ENCODE data around the gene AKR1B15.
"Not testable (repeated sequence)": the region's sequence is repeated elsewhere in the genome, so short reads cannot be mapped to it uniquely, and the experiment has no call there.

The AKR1B15 gene

DNA sequence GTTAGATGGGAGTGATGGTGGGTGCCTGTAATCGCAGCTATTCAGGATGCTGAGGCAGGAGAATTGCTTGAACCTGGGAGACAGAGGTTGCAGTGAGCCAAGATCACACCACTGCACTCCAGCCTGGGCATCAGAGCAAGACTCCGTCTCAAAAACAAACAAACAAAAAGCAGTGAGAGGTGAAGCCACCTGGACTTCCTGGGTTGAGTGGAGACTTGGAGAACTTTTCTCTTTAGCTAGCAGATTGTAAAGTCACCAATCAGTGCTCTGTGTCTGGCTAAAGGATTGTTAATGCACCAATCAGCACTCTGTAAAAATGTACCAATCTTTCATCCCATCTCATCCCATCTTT, 14.5 kb downstream of the AKR1B15 start:
- not testable (repeated sequence) for DNase-seq (ENCODE audit: low read depth)

DNA sequence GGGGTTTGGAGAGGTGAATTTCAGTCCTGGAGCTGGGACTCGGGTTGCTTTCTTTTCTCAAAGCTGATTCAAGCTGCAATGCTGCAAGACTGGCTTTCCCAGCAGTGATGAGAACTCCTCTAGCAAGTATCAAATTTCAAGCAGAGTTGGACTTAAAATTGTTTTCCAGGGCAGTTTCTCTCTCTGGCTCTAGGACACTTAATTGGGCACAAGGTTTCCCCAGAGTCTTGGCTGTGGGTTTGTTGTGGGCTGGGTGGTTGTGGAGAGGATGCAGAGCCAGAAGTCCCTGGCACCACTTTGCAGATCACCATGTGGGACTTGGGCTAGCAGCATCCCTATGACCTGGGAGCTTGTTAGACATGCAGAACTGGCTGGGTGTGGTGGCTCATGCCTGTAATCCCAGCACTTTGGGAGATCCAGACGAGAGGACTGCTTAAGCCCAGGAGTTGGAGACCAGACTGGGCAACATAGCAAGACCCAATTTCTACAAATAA, 16.8 kb downstream of the AKR1B15 start:
- DNase-seq (ENCODE audit: low read depth) = no peak

DNA sequence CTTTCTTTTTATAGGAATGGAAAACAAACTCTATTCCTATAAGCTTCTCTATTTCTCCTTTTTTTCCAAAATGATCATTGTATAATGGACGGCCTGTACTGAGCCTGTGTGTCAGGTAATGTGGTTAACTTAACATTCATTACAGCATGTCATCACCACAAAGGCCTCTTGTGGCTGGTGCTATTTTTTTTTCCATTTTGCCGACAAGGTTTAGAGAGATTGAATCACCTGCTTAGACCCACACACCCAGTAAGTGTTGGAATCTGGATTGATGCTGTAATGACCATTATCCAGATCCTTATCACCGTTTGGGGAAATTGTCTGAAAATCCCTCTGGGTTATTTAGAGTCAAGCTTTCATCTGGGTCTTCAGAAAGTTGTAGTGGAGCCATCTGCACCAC, 18.5 kb downstream of the AKR1B15 start:
- no peak for DNase-seq (ENCODE audit: low read depth)

DNA sequence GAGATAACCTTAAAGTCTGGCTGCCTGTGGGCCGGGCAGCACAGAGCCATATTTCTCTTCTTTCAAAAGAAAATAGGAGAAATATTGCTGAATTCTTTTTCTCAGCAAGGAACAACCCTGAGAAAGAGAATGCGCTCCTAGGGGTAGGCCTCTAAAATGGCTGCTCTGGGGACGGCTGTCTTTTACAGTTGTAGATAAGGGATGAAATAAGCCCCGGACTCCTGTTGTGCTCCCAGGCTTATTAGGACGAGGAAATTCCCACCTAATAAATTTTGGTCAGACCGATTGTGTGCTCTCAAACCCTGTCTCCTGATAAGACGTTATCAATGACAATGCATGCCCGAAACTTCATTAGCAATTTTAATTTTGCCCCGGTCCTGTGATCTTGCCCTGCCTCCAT, 21.1 kb downstream of the AKR1B15 start:
- DNase-seq (ENCODE audit: low read depth) = not testable (repeated sequence)

DNA sequence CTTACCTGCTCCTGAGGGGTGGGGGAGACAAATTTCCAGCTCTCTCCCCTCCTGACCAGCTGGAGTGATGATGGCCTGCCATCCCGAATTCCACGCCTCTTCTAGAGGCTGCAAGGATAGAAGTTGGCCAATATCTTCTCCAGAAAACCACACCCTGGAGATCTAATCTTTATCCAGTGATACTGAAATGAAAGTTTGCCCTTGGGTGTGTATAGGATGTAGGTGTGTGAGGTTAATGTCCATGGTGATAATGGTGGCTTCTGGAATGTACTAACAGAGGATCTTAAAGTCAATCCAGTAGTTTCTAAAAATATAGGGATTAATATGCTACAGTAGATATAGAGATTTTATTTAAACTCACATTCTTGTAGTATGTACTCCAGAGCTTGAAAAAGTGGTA, 22.2 kb downstream of the AKR1B15 start:
- DNase-seq (ENCODE audit: low read depth) = no peak

DNA sequence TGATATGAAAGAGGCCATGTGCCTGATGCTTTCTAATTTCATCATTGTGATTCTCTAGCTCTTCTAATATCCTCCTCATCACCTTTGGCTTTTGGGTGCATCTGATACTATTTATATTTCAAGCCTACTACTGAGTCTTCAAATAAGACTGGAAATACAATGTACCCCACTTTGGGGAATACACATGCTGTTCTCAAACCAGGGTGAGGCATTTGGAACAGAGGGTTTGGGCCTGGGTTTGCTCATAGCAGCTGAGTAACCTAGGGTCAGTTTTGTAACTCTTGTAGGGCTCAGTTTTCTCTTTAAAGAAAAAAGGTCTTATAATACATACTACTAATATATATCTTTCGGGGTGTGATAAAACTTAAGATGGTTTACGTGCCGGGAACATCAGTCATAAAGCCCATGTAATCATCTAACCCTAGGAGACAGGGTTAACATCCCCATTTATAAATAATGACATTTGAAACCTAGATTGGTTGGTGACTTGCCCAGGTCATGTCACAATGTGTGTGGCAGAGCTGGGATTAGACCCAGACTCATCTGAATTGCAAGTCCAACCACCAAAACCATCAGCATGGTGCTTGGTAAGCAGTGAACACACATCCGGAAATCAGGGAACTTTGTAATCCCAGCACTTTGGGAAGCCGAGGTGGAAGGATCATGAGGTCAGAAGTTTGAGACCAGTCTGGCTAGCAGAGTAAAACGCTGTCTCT, 23.0 kb downstream of the AKR1B15 start:
- DNase-seq (ENCODE audit: low read depth) = no peak

DNA sequence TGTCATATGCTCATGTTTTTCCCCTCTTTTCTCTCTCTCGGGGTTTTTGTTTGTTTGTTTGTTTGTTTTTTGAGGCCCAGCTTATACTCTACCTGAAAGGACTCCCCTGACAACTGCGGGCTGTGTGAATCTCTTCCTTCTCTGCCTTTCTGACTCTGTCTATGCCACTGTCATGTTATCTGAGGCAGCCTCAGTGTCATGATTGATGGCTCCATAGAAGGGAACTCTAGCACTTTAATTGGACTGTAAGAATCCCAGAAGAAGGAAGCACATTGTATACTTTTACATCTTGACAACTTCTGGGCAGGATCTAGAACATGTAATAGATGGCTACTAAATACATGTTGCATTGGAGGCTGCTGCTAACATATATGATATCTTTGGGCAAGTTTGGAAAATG, 25.4 kb downstream of the AKR1B15 start:
- DNase-seq (ENCODE audit: low read depth) = no peak

DNA sequence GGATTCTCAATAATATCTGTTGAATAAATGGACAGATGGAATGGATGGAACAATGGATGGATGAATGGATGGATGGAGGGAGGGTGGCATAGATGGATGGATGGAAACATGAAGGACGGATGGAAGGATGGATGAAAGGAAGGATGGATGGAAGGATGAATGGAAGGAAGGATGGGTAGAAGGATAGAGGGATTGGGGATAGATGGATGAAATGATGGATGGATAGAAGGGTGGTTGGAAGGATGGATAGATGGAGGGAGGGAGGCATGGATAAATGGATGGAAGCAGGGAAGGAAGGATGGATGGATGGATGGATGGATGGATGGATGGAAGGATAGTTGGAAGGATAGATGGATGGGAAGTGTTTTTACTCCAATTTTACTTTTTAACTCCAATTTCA, 35.4 kb downstream of the AKR1B15 start:
- no peak for DNase-seq (ENCODE audit: low read depth)

DNA sequence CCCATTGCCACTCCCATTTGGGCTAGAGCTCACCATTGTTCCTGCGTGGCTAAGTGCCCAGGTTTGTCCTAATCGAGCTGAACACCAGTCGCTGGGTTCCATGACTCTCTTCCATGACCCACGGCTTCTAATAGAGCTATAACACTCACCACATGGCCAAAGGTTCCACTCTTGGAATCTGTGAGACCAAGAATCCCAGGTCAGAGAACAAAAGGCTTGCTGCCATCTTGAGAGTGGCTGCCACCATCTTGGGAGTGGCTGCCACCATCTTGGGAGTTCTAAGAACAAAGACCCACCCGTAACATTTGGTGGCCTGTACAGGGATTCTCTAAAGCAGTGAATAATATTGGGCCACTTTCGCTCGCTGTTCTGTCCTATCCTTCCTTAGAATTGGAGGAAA, 37.0 kb downstream of the AKR1B15 start:
- no peak for DNase-seq (ENCODE audit: low read depth)

DNA sequence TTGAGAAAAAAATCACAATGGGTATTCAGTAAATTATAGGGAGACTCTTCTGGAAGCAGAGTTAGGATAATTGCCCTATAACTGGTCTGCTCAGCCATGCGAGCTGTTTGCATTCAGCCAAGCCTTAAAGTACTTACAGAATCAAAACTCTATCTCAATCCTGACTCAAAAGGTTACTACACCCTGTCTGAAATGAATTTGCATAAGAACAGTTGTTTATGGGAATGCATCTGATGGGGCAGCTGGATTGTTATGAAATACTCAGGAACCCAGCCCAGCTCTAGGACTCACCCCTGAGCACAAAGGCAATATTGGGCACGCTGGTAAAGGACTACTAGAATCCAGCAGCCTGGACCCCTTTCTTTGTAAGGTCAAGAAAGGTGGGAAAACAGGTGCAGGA, 38.8 kb downstream of the AKR1B15 start:
- no peak for DNase-seq (ENCODE audit: low read depth)

DNA sequence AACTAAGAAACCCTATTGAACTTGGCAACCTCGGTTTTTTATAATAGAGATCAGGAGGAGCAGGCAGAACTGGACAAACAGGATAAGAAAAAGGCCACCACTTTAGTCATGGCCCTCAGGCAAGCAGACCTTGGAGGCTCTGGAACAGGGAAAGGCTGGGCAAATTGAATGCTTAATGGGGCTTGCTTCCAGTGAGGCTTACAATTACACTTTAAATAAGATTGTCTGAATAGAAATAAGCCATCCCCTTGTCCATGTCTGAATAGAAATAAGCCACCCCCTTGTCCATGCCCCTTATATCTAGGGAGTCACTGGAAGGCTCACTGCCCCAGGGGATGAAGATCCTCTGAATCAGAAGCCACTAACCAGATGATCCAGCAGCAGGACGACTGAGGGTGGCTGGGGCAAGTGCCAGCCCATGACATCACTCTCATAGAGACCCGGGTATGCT, 40.6 kb downstream of the AKR1B15 start:
- no peak for DNase-seq (ENCODE audit: low read depth)

DNA sequence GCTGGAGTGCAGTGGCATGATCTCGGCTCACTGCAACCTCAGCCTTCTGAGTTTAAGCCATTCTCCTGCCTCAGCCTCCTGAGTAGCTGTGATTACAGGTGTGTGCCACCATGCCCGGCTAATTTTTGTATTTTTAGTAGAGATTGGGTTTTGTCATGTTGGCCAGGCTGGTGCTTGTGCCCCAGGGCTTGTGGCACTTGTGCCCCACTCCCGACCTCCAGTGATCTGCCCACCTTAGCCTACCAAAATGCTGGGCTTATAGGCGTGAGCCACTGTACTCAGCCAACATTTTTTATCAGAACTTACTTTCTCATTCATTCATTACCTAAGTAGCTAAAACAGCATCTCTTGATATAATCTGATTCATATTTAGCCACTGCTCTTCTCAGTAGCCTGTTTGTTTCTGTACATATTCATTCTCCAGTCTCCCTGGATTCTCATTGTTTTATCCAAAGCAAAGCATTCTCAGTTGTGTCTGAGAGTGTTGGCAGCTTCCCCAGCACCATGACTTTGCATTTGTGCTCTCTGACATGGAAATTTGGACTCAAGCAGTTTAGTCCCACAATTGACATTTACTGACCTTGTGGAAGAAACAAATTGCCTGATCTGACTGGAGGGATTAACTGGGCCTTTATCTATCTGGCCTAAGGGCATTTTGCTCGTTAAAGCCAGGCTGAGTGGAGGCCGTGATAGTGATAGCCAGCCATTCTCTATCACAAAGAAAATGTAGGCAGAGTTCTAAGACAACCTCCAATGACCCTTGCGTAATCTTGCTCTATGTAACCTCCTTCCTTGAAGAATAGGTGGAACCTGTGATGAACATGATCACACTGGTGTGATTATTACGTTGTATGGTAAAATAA, 44.9 kb downstream of the AKR1B15 start:
- no peak for DNase-seq (ENCODE audit: low read depth)

DNA sequence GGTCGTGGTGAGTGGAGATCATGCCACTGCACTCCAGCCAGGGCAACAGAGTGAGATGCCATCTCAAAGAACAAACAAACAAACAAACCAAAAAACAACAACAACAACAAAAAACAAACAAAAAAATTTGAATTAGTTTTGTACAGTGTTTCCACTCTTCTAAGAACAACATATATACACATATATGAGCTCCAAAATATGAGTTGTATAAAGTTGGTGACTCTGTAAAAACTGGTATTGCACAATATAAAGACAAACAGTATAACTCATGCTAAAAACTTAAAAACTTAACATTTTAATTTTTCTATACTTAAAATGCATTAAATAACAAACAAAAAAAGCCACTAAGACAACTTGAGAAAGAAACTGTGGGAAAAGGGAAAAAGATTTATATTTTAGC, 46.0 kb downstream of the AKR1B15 start:
- no peak for DNase-seq (ENCODE audit: low read depth)

DNA sequence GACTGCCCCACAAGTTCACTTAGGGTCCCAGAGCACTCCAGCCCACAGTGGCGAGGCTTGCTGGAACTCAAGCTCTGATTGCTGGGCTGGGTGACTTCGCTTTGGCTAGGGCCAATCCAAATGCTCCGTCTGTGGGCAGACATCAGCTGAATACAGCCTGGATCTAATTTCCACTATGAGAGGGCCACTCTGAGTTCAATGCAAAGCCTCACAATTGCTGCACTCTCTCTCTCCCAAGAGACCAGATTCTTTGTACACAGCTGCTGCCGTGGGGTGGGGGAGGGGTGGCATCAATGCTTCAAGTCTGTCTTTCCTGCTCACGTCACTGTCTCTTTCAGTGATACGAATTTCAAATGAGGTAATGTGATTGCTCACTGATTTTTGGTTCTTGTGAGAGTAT, 50.5 kb downstream of the AKR1B15 start:
- no peak for DNase-seq (ENCODE audit: low read depth)

DNA sequence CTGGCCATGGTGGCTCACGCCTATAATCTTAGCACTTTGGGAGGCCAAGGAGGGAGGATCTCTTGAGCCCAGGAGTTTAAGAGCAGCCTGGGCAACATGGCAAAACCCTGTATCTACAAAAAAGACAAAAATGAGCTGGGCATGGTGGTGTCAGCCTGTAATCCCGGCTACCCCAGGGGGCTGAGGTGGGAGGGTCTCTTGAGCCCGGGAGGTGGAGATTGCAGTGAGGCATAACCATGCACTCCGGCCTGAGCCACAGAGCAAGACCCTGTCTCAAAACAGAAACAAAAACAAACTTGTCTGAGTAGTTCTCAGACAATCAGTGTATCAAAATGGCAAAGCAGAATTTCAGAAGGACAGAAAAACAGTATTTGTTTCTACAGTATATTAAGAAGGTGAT, 52.5 kb downstream of the AKR1B15 start:
- DNase-seq (ENCODE audit: low read depth) = no peak

DNA sequence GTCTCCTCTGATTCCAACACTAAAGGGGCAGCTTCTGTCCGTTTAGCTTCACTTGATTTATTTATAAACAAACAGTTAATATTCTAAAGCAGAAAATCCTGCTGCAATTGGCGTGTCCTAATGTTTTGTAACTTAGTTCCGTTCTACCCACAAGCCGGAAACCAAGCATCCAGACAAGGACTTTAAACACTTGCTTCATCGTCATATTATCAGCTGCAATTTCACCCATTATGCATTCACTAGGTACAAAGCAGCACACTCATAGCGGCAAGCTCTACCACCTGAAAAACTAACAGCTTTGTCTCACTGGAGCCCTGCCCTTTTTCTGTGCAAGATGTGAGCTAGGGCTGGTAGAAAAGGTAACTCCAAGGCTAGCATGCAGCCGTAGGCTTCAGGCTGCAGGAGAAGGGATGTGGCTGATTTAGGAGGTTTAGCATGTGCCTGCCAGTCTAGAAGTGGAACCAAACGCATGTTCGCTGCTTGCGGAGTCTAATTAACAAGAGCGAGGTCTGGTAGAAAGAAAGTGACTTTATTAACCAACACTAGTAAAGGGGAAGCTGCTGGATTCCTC, 54.1 kb downstream of the AKR1B15 start:
- DNase-seq (ENCODE audit: low read depth) = no peak

DNA sequence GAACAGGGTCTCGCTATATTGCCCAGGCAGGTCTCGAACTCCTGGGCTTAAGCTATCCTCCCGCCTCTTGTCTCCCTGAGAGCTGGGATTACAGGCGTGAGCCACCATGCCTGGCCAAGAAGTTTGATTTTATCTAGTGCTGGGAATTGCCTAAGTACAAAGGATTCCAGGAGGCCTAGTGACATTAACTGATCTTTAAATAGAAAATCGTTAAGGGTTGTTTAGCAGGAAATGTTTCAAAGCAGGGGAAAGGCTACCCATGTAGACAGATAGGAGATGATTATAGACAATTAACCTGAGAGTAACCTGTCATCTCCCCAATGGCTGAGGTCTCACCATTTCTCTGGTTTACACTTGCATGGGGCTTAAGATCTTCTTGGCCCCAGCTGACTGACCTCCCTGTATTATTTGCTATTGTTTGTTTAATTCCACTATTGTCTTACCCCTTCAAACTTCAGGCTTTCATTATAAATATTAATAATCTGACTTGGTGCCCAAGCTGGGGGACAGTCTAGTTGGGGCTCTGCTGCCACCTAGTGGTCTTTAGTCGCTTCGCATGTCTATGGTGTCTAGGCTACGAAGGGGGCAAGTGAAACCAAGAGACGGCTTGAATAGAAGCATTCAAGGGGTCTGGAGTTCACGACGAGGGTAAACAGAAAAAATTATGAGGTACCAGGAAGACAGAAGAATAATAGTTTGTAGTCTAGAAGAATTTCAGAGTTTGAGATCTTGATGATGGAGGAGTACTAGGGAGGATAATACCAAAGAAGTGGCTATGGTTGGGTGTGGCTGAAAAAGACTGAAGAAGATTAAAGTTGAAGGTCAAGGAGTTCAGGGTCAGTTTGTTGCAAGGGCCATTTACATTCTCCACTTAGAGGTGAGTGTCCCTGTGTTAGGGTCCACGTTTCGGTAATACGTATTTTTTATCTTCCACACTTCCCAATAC, 57.3 kb downstream of the AKR1B15 start:
- peak; percentile 41 for DNase-seq (ENCODE audit: low read depth)

DNA sequence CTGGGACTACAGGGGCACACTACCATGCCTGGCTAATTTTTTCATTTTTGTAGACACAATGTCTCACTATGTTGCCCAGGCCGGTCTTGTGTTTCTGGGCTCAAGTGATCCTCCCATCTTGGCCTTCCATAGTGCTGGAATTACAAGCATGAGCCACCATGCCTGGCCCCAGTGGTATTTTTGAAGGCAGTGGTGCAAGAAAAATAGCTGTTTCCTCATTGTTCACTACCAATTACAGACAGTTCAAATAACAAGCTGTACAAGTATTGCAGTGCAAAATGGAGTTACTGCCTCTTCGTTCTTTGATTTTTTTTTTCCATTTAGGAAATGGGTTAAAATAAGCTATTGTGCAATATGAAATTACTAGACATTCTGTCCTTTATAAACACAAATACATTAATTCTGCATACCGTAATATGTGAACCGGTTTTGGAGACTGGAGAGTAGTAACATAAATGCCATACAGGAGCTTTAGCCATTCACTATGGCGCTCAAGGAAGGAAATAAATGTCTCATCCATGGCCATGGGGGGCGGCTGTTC, 62.8 kb downstream of the AKR1B15 start:
- no peak for DNase-seq (ENCODE audit: low read depth)

DNA sequence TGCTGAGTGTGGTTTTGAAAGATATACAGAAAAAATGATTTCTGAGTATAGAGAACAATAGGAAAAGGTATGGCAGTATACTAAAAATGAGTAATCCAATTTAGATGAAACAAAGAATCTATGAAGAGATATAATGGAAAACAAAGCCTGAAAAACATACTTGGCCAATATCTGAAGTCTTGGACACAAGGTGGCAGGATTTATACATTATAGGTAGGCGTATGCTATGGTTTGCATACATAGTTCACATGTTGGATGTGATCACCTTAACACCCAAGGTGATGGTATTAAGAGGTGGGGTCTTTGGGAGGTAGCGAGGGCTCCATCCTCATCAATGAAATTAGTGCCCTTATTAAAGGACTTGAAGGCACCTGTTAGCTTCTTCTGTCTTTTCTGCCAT, 63.3 kb downstream of the AKR1B15 start:
- DNase-seq (ENCODE audit: low read depth) = no peak

DNA sequence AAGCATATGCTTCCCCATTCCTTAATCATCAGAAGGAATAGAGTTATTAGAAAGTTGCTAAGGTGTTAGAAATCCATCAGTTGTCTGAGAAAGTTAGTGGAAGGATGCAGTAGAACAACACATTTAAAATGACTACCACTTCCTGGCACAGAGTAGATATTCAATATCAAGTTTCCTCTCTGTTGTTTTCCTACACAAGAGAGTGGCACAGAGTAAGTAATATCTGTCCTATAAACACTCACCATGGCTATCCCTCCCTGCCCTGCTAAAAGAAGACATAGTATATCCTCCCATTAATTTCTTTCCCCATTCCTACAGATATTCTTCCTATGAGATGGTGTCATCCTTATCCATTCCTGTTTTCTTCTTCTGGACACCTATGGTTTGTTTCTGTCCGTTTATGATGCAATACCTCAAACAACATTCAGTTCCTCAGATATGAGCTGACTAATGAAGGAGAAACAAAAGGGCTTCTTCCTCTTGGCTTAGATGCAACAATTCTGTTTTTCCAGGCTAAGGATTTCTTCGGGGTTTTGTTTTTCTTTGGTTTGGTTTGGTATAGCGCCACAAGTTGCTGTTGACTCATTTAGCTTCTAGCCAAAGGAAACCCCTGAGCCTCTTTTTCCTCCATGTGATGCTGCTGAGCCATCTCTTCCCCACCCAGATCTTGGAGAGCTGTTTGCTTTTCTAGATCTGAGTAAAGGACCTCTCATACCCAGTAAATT, 64.9 kb downstream of the AKR1B15 start:
- DNase-seq (ENCODE audit: low read depth) = peak; percentile 9

DNA sequence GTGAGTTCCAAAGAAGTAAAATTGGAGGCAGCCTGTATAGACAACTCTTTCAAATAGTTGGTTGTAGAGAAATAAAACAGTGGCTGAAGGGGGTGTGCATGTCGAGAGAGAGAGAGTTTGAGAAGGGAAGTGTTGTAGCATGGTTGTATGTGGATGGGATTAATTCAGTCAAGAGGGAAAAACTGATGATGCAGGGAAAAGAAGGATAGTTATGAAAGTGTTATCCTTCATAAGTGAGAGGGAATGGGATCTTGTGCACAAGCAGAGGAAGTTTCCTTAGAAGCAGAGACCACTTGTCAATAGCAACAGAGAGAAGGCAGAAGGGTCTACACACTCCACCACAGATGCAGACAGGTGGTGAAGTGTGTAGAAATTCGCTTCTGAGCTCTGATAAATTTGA, 67.7 kb downstream of the AKR1B15 start:
- no peak for DNase-seq (ENCODE audit: low read depth)
